VCaP (cell line): ENCODE data around the gene S100A3.

Experiments used
- H3K27ac ChIP-seq: fragments of 450-650 bp; 2 replicates; pipeline ENCODE4 v1.5.1; 2017
- CTCF ChIP-seq: fragments of 450-650 bp; conservative IDR thresholded peaks from 2 replicates; pipeline ENCODE4 v1.5.1; 2017; ENCODE audit warnings: mild to moderate bottlenecking, moderate library complexity

Gene S100A3

GRCh38 chr1:153545067-153546055, 3.7 kb downstream of the S100A3 start, which contains the start of gene S100A4:
TSS of gene S100A4 (minus strand) at chr1:153545806. CDS start at chr1:153544794, 1,012 bp downstream.
- TF ChIP-seq CTCF = no peak
- H3K27ac ChIP-seq = peak within 1 kb of the TSS; percentile 71

GRCh38 chr1:153544453-153545066, 4.5 kb downstream of the S100A3 start:
- H3K27ac ChIP-seq = peak overlapping the region; percentile 71
- TF ChIP-seq CTCF = no peak

- H3K27ac ChIP-seq = no peak overlapping the region
- TF ChIP-seq CTCF = no peak
These were observed 5.3 kb downstream of the S100A3 start for GRCh38 chr1:153543736-153544135.

GRCh38 chr1:153542956-153543711, 5.9 kb downstream of the S100A3 start:
- no peak overlapping the region for H3K27ac ChIP-seq
- no peak for TF ChIP-seq CTCF

- TF ChIP-seq CTCF = no peak
- H3K27ac ChIP-seq = no peak overlapping the region
These were observed 7.1 kb downstream of the S100A3 start for GRCh38 chr1:153541641-153542590.

GRCh38 chr1:153540394-153541361, 8.4 kb downstream of the S100A3 start, which contains the start of gene S100A5:
TSS of gene S100A5 (minus strand) at chr1:153540934. CDS start at chr1:153540191, 743 bp downstream.
- no peak within 1 kb of the TSS for H3K27ac ChIP-seq
- TF ChIP-seq CTCF = no peak
